Chondrocyte (in vitro differentiated cells): ENCODE measurements around the gene TBXT. TPM values are rescaled to one million over a fixed set of nuclear protein-coding genes. Genes with fewer than 3 reads are reported as not detected.
A peak's percentile ranks its signal among the peaks of the same experiment; 100 is the strongest.

Experiments used
- DNase-seq: peaks from one replicate; pipeline ENCODE4 v3.0.0; 2021; ENCODE audit warnings: mixed read lengths, low spot score
- H3K27ac Mint-ChIP-seq: one replicate; pipeline ENCODE4 v1.8.0; 2021; ENCODE audit warnings: mild to moderate bottlenecking, moderate library complexity, mixed read lengths; ENCODE audit not compliant: unreplicated experiment
- H3K27me3 Mint-ChIP-seq: 2 replicates; pipeline ENCODE4 v1.8.0; 2021; ENCODE audit warnings: low read depth, mixed read lengths
- H3K36me3 Mint-ChIP-seq: 2 replicates; pipeline ENCODE4 v1.8.0; 2021; ENCODE audit warnings: low read depth, mixed read lengths
- H3K4me1 Mint-ChIP-seq: 2 replicates; pipeline ENCODE4 v1.8.0; 2021; ENCODE audit warnings: low read depth, mild to moderate bottlenecking, mixed read lengths
- H3K4me3 Mint-ChIP-seq: one replicate; pipeline ENCODE4 v1.8.0; 2021; ENCODE audit warnings: mild to moderate bottlenecking, moderate library complexity, mixed read lengths; ENCODE audit not compliant: unreplicated experiment
- H3K9me3 Mint-ChIP-seq: 2 replicates; pipeline ENCODE4 v1.8.0; 2021; ENCODE audit warnings: low read depth, mixed read lengths
- CTCF ChIP-seq: fragments of 200-600 bp; sonication (generic); IDR thresholded peaks from 2 replicates; pipeline ENCODE4 v1.5.0; 2021; ENCODE audit warnings: antibody characterized with exemption, mild to moderate bottlenecking, moderate library complexity
- total RNA-seq: library from RNA; stranded (reverse); gene quantifications from 3 replicates; pipeline ENCODE4 v1.2.1, GENCODE V29; 2021

TBXT gene
- total RNA-seq, 1 donor from 2014 or later: not detected

GRCh38 chr6:166169549-166170421 is 2.1 kb upstream of the TBXT start:
- peaks cover 50% of the 10 kb centered on the region for H3K27me3 Mint-ChIP-seq
- no peak overlapping the region for H3K27ac Mint-ChIP-seq
- H3K9me3 Mint-ChIP-seq: no peaks in the 10 kb centered on the region
- no peak for DNase-seq
- H3K36me3 Mint-ChIP-seq: no peaks in the 10 kb centered on the region
- H3K4me3 Mint-ChIP-seq: peak overlapping the region; percentile 7
- peaks cover 8% of the 10 kb centered on the region for H3K4me1 Mint-ChIP-seq
- TF ChIP-seq CTCF: no peak

- H3K36me3 Mint-ChIP-seq: no peaks in the 10 kb centered on the region
- H3K9me3 Mint-ChIP-seq: no peaks in the 10 kb centered on the region
- TF ChIP-seq CTCF: no peak
- DNase-seq: no peak
- H3K4me3 Mint-ChIP-seq: peak overlapping the region; percentile 70
- peaks cover 8% of the 10 kb centered on the region for H3K4me1 Mint-ChIP-seq
- H3K27me3 Mint-ChIP-seq: peaks cover 60% of the 10 kb centered on the region
- no peak overlapping the region for H3K27ac Mint-ChIP-seq
Measured at GRCh38 chr6:166168616-166169548, 1.2 kb upstream of the TBXT start.

- Mint-ChIP-seq H3K4me3 (no peak overlapping the region), H3K27ac (no peak overlapping the region), H3K4me1 (peaks cover 8% of the 10 kb centered on the region), H3K9me3 (no peaks in the 10 kb centered on the region), H3K27me3 (peaks cover 72% of the 10 kb centered on the region), H3K36me3 (no peaks in the 10 kb centered on the region)
- DNase-seq: no peak
- no peak for TF ChIP-seq CTCF
Measured at GRCh38 chr6:166167258-166167731, 356 bp downstream of the TBXT start.

- Mint-ChIP-seq H3K4me3 (peak overlapping the region; percentile 16), H3K27me3 (peaks cover 77% of the 10 kb centered on the region), H3K27ac (no peak overlapping the region), H3K4me1 (peaks cover 8% of the 10 kb centered on the region), H3K36me3 (no peaks in the 10 kb centered on the region), H3K9me3 (no peaks in the 10 kb centered on the region)
- DNase-seq: no peak
- TF ChIP-seq CTCF: no peak
Measured at GRCh38 chr6:166166314-166167257, 1.1 kb downstream of the TBXT start.
